Measurements from ENCODE around the gene ASB15. TPM values are rescaled to one million over a fixed set of nuclear protein-coding genes. Genes with fewer than 3 reads are reported as not detected.

The ASB15 gene
- total RNA-seq, 1 donor from 2014 or later: not detected

GRCh38 chr7:123655614-123656013 is 54.0 kb downstream of the ASB15 start, which contains the start of gene LMOD2:
Gene LMOD2 (plus strand): TSS chr7:123655866. CDS start chr7:123655964, 98 bp downstream.
- no peak for DNase-seq (ENCODE audit: low read depth)
- Histone ChIP-seq H3K27me3 (ENCODE audit: control insufficient read depth, insufficient read depth, low read length) (no peaks in the 10 kb centered on the region), H3K36me3 (ENCODE audit: control insufficient read depth, insufficient read depth, low read length) (no peaks in the 10 kb centered on the region), H3K4me3 (ENCODE audit: low read depth, low read length) (no peak within 1 kb of the TSS)
- TF ChIP-seq, protein P1, sequence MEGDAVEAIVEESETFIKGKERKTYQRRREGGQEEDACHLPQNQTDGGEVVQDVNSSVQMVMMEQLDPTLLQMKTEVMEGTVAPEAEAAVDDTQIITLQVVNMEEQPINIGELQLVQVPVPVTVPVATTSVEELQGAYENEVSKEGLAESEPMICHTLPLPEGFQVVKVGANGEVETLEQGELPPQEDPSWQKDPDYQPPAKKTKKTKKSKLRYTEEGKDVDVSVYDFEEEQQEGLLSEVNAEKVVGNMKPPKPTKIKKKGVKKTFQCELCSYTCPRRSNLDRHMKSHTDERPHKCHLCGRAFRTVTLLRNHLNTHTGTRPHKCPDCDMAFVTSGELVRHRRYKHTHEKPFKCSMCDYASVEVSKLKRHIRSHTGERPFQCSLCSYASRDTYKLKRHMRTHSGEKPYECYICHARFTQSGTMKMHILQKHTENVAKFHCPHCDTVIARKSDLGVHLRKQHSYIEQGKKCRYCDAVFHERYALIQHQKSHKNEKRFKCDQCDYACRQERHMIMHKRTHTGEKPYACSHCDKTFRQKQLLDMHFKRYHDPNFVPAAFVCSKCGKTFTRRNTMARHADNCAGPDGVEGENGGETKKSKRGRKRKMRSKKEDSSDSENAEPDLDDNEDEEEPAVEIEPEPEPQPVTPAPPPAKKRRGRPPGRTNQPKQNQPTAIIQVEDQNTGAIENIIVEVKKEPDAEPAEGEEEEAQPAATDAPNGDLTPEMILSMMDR (IDR thresholded peaks at IDR 0.05; ENCODE audit: insufficient read depth, low read length, poor library complexity, severe bottlenecking): no peak

DNA sequence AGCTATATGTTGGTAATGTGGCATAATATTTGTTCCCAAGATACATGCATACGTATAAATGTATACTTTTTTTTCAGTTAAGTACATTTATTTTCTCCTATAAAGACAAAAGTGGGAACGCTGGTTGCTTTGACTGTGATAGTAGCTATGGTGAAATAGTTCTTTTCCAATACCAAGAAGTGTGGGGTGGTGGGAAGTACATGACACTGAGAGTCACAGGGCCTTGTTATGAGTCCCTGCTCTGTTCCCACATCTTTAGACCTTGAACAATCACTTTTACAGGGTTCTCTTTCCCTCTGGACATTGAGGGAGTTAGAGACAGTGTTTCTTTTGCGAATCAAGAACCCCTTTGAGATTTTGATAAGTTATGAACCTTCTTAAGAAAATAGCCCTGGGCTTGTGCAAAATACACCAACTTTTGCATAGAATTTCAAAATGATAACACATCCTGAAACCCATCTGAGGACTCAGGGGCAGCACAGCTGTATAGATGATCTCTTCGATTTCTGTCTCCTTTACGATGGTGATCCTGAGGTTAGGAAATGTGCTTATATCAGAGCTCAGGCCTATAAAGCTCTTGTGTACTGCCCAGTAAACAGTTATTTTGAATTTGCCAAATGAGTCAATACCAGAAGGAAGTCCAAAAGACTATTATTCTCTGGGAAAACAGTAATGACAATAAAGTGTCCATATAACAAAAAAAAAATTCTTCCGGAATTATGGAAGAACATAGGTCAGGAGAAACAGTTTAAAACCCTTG is 55.1 kb downstream of the ASB15 start:
- H3K27me3 ChIP-seq (ENCODE audit: control insufficient read depth, insufficient read depth, low read length): no peaks in the 10 kb centered on the region
- no peak overlapping the region for H3K4me3 ChIP-seq (ENCODE audit: low read depth, low read length)
- no peak for DNase-seq (ENCODE audit: low read depth)

DNA sequence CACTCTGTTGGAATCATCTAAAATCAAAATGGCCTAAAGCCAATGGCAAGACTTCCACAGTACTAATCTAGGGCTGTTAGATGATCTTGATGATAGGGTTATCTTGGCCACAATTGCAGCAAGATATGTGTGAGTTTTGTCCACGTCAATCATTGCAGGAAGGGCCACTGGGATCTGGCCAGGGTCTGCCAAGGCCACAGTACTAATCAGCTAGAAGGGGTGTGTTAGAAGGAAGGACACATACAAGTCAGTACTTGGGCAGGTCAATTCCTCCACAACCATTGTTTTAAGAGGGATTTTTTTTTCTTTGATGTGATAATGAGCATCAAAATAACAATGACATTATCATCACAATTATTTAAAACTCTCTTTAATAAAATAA is 55.7 kb downstream of the ASB15 start:
- no peak overlapping the region for H3K4me3 ChIP-seq (ENCODE audit: low read depth, low read length)
- H3K27me3 ChIP-seq (ENCODE audit: control insufficient read depth, insufficient read depth, low read length): no peaks in the 10 kb centered on the region
- TF ChIP-seq, protein P1 (IDR thresholded peaks at IDR 0.05; ENCODE audit: insufficient read depth, low read length, poor library complexity, severe bottlenecking): no peak
- no peaks in the 10 kb centered on the region for H3K36me3 ChIP-seq (ENCODE audit: control insufficient read depth, insufficient read depth, low read length)
- no peak for DNase-seq (ENCODE audit: low read depth)

More for the DNA sequence above, 55.1 kb downstream of the ASB15 start:
- no peaks in the 10 kb centered on the region for H3K36me3 ChIP-seq (ENCODE audit: control insufficient read depth, insufficient read depth, low read length)
- TF ChIP-seq, protein P1 (IDR thresholded peaks at IDR 0.05; ENCODE audit: insufficient read depth, low read length, poor library complexity, severe bottlenecking): no peak

DNA sequence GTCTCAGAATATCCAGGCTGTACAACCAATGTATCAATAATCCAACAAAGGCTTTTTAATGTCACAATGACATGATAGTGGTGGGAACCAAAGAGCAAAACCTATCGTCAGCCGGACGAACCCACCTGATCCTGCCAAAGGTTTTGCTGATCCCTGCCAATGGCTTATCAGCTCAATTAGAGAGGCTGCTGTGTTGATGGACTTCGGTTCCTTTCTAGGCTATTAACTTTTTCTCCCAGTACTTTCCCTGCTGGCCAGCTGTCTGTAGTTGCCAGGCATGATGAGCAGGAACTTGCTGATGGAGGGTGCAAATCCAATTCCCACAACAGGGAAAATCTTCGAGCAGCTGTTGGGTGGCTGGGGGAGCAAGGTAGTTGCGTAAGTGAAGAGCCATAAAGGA is 56.4 kb downstream of the ASB15 start:
- Histone ChIP-seq H3K27me3 (ENCODE audit: control insufficient read depth, insufficient read depth, low read length) (no peaks in the 10 kb centered on the region), H3K4me3 (ENCODE audit: low read depth, low read length) (no peak overlapping the region), H3K36me3 (ENCODE audit: control insufficient read depth, insufficient read depth, low read length) (no peaks in the 10 kb centered on the region)
- no peak for DNase-seq (ENCODE audit: low read depth)
- TF ChIP-seq, protein P1 (IDR thresholded peaks at IDR 0.05; ENCODE audit: insufficient read depth, low read length, poor library complexity, severe bottlenecking): no peak

GRCh38 chr7:123660514-123661354 is 59.1 kb downstream of the ASB15 start:
- Histone ChIP-seq H3K36me3 (ENCODE audit: control insufficient read depth, insufficient read depth, low read length) (no peaks in the 10 kb centered on the region), H3K27me3 (ENCODE audit: control insufficient read depth, insufficient read depth, low read length) (no peaks in the 10 kb centered on the region), H3K4me3 (ENCODE audit: low read depth, low read length) (no peak overlapping the region)
- TF ChIP-seq, protein P1 (IDR thresholded peaks at IDR 0.05; ENCODE audit: insufficient read depth, low read length, poor library complexity, severe bottlenecking): no peak
- DNase-seq (ENCODE audit: low read depth): no peak

Data from kidney epithelial cell (primary cell).